Left ventricle myocardium inferior (tissue), 1 donor: ENCODE data around the gene CNNM4. TPM values are rescaled to one million over a fixed set of nuclear protein-coding genes. Genes with fewer than 3 reads are reported as not detected.

Source experiments
- microRNA-seq: library from miRNA; unstranded; fragments of <30 nt; microRNA quantifications from one replicate; pipeline ENCODE4 v1.2.0, GENCODE V29; 2020
- total RNA-seq: library from RNA; stranded (reverse); fragmentation: NEBNext Ultra II Directional; extraction: Animal tissue kit (Norgen Biotek cat#: 25700); gene quantifications from one replicate; pipeline ENCODE4 v1.2.1, GENCODE V29; 2021
- donor health status: DM: no; HTN: yes; CAD: no; lungs with severe emphysema.

The CNNM4 gene
- total RNA-seq, 1 donor from 2014 or later = 28.9 TPM

Small RNAs within 50 kb of the gene (microRNA-seq; reads per million reads assigned to microRNA genes)
- gene MIR3127 = 2.5 reads per million

Other genes starting within 250 kb of the CNNM4 start
- gene ARID5A, start 224.2 kb upstream of the CNNM4 start, total RNA-seq = 17.3 TPM
- gene KANSL3, start 122.6 kb upstream of the CNNM4 start, total RNA-seq = 31.7 TPM
- 0.05 TPM for gene FER1L5, start 118.1 kb upstream of the CNNM4 start, total RNA-seq
- gene LMAN2L, start 20.8 kb upstream of the CNNM4 start, total RNA-seq = 27.9 TPM
- gene CNNM3, start 55.4 kb downstream of the CNNM4 start, total RNA-seq = 11.1 TPM
- gene ANKRD23, start 83.1 kb downstream of the CNNM4 start, total RNA-seq = 14.4 TPM
- gene ANKRD39, start 97.1 kb downstream of the CNNM4 start, total RNA-seq = 14.3 TPM
- gene SEMA4C, start 109.2 kb downstream of the CNNM4 start, total RNA-seq = 16.6 TPM
- gene FAM178B, start 225.7 kb downstream of the CNNM4 start, total RNA-seq = 0.82 TPM